Gastrocnemius medialis (tissue), 4 donors: Measurements from ENCODE around the gene PCDH7.

Experiments used
- CTCF ChIP-seq, 5 experiments: fragments of 450-650 bp in 3 of 5; fragments of 200-600 bp in 2 of 5; sonication (generic) in 2 of 5; IDR thresholded peaks in 4 of 5; conservative IDR thresholded peaks in 1 of 5; 1 replicate in 4 of 5; 2 replicates in 1 of 5; pipeline ENCODE4 v1.5.1; 2016 to 2019; ENCODE audit warnings: antibody characterized with exemption in 5 of 5, mild to moderate bottlenecking in 3 of 5, moderate library complexity in 3 of 5
- POLR2A ChIP-seq, 2 donors: fragments of 450-650 bp; IDR thresholded peaks; one replicate each; pipeline ENCODE4 v1.6.1; 2017; ENCODE audit warnings: antibody characterized with exemption in 2 of 2, mild to moderate bottlenecking in 2 of 2, moderate library complexity in 2 of 2

- TF ChIP-seq CTCF (IDR thresholded peaks at IDR 0.05 in 4 of 5, conservative IDR thresholded peaks at IDR 0.05 in 1 of 5) (no peak), POLR2A (IDR thresholded peaks at IDR 0.05) (no peak)
These were observed 3.2 kb downstream of the PCDH7 start for GRCh38 chr4:30723201-30723955.
